Kidney epithelial cell (primary cell): ENCODE data around the gene PFDN5. TPM values are rescaled to one million over a fixed set of nuclear protein-coding genes. Genes with fewer than 3 reads are reported as not detected.

Source experiments
- DNase-seq: peaks from one replicate; pipeline ENCODE4 v3.0.0-alpha.2; 2010; ENCODE audit warnings: low read depth
- H3K27me3 ChIP-seq: 2 replicates; pipeline ENCODE4 v1.6.0; 2011; ENCODE audit warnings: low read length; ENCODE audit not compliant: control insufficient read depth, insufficient read depth
- H3K36me3 ChIP-seq: 2 replicates; pipeline ENCODE4 v1.5.1; 2011; ENCODE audit warnings: low read length; ENCODE audit not compliant: control insufficient read depth, insufficient read depth
- H3K4me3 ChIP-seq: 2 replicates; pipeline ENCODE4 v1.5.1; 2011; ENCODE audit warnings: low read depth, mild to moderate bottlenecking, control low read depth, low read length
- CTCF ChIP-seq: IDR thresholded peaks from 2 replicates; pipeline ENCODE4 v1.5.1; 2011; ENCODE audit warnings: mild to moderate bottlenecking, moderate library complexity, low read length, control low read depth, inconsistent platforms; ENCODE audit not compliant: insufficient read depth, poor library complexity, severe bottlenecking
- total RNA-seq: library from RNA; depleted of rRNA; stranded (reverse); fragments of >200 nt; gene quantifications from 2 replicates; pipeline ENCODE4 v1.2.3, GENCODE V29; 2015

PFDN5 gene
- total RNA-seq, 1 donor from 2014 or later = 301 TPM

- DNase-seq = no peak
- no peak overlapping the region for H3K4me3 ChIP-seq
- no peak for TF ChIP-seq CTCF
- no peaks in the 10 kb centered on the region for H3K36me3 ChIP-seq
- no peaks in the 10 kb centered on the region for H3K27me3 ChIP-seq
These were observed 16.0 kb upstream of the PFDN5 start for GRCh38 chr12:53279283-53279869.

GRCh38 chr12:53279888-53280498, 15.3 kb upstream of the PFDN5 start:
- H3K4me3 ChIP-seq = no peak overlapping the region
- no peak for DNase-seq
- H3K36me3 ChIP-seq = no peaks in the 10 kb centered on the region
- no peaks in the 10 kb centered on the region for H3K27me3 ChIP-seq
- TF ChIP-seq CTCF = no peak

GRCh38 chr12:53286448-53286847, 8.9 kb upstream of the PFDN5 start:
- no peaks in the 10 kb centered on the region for H3K36me3 ChIP-seq
- TF ChIP-seq CTCF = no peak

GRCh38 chr12:53287741-53288216, 7.6 kb upstream of the PFDN5 start:
- DNase-seq = no peak
- no peak overlapping the region for H3K4me3 ChIP-seq
- no peaks in the 10 kb centered on the region for H3K27me3 ChIP-seq
- H3K36me3 ChIP-seq = no peaks in the 10 kb centered on the region
- TF ChIP-seq CTCF = peak; percentile 69

More at GRCh38 chr12:53286448-53286847, 8.9 kb upstream of the PFDN5 start:
- no peak for DNase-seq
- Histone ChIP-seq H3K27me3 (no peaks in the 10 kb centered on the region), H3K4me3 (no peak overlapping the region)

- no peak for TF ChIP-seq CTCF
- Histone ChIP-seq H3K27me3 (no peaks in the 10 kb centered on the region), H3K4me3 (no peak overlapping the region), H3K36me3 (no peaks in the 10 kb centered on the region)
- DNase-seq = no peak
These were observed 7.0 kb upstream of the PFDN5 start for GRCh38 chr12:53288322-53288721.

- TF ChIP-seq CTCF = no peak
- no peak overlapping the region for H3K4me3 ChIP-seq
- H3K27me3 ChIP-seq = no peaks in the 10 kb centered on the region
- no peak for DNase-seq
- no peaks in the 10 kb centered on the region for H3K36me3 ChIP-seq
These were observed 5.5 kb upstream of the PFDN5 start for GRCh38 chr12:53289891-53290290.
